ENCODE data around the gene GRIK3.
A peak's percentile ranks its signal among the peaks of the same experiment; 100 is the strongest.

Gene GRIK3

DNA sequence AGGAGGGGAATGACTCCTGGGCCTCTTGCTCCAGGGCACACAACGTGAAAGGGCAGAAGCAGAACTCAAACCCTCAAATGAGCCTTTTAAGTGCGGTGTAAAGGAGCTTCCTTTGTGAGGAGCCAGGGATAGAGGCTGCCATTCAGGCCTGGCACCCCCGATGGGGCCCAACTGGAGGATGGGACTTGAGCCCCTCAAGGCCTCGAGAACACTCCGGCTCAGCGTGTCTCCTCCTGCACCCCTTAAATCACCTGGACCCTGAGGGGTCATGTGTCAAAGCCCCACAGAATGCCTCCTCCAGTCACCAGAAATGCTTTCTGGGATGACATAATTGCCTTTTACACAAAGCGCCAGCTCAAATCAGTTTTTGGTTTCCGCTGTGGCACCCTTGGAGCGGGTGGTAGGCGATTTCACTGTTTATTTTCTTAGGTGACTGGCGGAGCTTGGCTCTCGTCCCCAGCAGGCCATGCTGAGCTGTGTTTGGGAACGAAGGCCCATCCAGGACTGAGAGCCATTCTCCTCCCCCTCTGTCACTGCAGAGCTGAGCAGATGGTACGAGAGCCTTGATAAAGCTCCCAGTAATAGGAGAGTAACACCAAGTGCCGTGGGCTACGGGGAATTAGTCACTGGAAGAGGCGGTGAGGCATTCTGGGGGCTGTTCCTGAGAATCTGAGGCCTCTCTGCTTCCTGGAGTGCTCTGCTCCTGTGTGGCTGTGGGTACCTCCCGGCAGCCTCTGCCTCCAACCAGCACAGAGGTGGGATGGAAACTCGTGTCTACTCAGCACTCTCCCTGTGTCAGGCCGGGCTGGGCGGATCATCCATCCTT is 163.0 kb downstream of the GRIK3 start:
- no peak for DNase-seq

DNA sequence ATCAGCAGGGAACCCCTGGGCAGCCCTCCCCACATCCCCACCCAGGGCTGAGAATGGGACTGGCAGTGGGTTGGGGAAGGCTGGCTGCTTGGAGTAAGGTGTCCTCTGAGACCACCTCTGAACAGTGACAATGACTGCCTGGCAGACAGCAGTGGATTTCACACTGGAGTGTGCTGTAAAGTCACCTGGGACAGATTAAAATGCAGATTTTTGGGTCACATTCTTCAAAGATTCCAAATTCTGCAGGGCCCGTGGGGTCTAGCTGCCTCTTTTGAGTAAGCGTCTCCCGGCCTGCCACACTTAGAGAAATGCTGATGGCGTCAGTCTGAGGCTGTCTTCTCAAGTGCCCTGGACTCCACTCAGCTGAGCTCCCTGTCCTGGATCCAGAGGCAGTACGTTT is 164.5 kb downstream of the GRIK3 start:
- no peak for DNase-seq

DNA sequence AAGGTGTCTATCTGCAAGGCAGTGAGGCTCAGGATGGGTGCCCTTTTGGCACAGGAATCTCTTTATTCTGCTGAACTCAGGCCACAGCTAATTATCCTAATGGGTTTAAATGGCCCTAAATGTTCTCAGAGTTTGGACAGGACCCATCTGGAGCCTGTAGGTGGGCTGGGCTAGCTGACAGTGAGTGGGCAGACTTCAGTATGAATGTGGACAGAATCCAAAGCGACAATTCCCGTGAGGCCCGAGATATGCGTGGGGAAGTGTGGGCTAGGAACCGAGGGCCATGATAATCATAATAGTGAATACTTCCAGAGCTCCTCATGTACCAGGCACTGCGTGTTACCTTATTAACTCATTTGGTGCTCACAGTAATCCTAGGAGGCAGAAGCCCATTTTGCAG is 165.3 kb downstream of the GRIK3 start:
- DNase-seq = no peak

DNA sequence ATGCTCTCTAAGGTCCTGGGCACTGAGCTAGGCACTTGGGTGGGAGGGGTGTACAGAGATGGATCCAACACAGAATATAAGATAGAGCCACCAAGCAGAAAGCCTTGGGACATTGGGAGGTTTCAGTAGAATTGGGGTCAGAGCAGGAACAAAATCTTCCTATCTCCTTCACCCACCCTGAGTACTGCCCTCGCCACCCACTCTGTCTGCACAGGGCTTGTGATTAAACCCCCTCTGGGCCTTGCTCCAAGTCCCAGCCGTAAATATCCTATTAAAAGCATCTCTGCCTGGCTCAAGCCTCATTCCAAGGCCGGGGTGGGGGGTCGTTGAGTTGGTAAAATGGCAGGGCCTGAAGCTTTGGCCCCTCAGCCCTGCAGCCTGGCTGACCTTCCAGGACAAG is 166.7 kb downstream of the GRIK3 start:
- no peak for DNase-seq

DNA sequence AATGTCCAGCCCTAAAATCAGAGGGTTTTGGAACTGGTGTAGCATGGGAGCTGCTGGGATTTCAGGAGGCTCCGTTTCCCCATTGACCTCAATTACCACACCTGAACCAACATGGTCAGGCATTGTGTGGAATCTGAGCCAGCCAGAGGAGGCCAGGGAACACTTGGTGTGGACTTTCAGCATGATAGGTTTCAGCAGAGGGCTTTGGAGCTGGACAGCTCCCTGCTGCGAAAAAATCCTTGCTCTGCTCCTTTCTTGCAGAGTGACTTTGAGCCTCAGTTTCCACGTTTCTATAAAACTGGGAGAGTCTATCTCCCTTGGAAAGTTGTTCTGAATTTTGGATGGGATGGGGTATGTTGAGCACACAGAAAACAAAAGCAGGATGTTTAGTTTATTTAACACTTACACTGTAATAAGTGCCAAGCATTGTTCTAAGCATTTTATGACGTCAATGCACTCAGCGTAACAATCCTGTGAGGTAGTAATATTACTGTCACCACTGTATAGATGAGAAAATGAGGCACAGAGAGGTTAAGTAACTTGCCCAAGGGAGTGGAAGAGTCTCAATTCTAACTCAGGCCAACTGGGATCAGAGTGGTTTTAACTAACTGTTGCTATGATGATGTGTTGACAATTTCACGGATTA is 168.0 kb downstream of the GRIK3 start:
- no peak for DNase-seq

DNA sequence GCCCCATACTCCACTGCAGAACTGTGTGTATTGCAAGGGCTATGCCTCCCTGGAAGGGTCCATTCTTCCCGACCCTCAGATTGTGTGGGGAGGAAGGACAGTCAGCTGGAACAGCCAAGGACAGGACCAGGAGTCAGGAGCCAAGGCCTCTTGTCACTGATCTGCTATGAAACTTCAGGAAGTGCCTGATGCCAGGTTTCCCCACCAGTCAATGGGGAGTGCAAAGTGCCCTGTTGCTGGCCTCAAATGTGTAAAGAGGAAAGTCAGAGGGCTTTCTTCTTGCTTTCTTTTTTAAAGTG is 168.8 kb downstream of the GRIK3 start:
- no peak for DNase-seq

DNA sequence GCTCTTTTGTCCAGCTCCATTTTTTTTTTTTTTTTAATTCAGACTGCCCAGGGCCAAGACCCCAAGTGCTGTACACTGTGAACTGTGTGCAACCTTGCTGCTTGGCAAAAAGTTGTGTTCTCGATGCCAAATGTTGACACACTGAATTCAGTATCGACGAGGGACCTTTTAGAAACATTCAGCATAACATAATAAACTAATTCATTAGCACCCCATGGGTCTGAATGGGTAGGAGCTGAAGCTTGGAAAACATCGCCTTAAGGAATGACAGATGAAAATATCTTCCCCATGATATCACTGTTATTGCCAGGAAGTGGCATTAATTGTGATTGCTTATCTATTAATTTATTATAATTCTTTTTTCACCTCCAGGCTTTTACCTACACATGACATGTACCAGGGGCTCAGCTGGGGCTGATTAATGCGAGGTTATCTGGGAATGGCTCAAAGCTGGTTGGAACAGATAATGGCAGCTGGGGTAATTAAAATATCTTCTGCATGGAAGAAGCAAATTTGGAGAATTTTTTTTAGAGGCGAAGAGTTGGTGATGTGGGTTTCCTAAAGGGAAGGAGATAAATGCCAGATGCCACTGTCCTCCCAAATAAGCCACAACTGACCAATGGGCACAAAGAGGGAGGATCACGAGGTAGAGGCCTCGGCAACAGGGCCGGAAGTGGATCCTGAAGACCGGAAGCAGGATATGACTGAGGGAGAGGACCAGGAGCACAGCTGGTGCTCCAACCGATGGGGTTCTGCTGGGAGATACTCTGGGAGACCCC is 169.3 kb downstream of the GRIK3 start:
- DNase-seq = no peak

DNA sequence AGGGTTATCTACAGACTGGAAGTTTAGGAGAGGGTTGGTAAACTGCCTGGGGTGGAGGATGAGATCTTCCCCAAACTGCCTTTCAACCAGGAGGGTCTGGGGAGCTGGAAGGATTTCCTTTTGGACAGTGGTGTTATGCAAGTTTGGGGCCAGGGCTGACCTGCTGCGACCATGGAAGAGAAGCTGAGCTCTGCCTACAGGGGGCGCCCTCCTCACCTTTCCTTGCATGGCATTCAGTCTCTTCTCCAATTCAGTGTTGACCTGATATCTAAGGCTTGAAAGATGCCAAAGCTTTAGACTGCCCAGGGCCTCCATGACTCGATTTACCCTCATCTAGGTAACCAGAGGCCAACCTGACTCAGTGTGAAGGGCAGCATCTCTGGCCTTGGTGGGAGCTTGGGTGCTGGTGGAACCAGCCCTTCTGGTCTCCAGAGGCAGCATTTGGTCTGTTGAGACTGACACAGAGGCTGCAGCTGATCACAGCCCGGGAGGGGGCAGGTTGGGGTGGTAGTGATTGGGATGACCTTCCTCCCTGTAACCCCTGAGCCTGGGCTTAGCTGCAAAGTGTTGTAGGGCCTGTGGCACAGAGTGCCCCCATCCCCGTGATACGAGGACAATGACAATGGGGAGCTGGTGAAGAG is 170.0 kb downstream of the GRIK3 start:
- DNase-seq = no peak

DNA sequence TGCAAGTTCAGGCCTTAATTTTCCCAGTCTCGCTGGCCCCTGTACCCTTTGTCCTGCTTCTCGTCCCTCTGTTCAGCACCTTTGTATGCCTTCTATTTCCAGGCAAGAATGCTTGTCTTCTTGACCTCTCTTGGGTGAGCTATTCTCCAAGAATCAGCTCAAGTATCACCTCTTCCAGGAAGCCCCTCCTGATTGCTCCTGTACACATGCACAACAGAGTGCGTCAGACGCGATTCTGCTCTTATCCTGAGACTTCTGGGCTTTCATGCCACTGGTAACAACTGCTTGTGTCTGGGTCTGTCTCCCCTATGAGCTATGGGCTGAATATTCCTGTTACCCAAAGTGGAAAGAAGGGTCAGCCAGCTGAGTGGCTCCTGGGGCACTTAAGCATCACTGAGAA is 170.8 kb downstream of the GRIK3 start:
- no peak for DNase-seq

DNA sequence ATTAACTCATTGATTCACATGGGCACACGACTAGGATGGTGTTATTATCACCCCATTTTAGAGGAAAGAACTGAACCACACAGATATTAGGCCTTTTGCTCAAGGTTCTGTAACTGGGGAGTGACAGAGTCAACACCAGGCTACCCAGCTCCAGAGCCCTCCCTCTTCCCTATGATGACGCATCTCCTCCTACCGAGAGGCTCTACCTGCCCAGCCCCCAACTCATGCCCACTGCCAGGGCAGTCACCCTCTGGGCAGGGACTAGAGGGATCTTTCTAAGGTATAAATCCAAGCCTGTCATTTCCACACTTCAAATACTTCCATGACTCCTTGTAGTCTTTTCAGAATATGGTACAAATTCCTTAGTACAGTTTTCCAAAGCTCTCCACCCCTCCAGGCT is 171.3 kb downstream of the GRIK3 start:
- no peak for DNase-seq

DNA sequence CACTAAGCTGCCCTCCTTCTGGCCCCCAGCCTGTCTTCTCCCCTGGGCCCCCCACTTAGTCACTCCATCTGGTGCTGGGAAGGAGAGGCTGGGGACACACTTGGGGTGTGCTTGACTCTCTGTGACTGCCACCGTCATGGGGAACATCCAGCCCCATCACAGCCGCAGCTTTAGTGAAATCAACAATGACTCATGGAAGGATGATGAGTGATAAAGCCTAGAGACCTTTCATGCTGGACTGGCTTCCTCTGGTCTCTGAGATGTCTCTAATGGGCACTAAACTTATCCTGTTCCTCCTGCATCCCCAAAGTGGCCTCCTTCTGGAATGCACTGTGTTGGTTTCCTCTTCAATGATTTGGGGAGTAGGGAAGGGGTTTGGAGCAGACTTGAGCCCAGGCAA is 172.9 kb downstream of the GRIK3 start:
- no peak for DNase-seq

DNA sequence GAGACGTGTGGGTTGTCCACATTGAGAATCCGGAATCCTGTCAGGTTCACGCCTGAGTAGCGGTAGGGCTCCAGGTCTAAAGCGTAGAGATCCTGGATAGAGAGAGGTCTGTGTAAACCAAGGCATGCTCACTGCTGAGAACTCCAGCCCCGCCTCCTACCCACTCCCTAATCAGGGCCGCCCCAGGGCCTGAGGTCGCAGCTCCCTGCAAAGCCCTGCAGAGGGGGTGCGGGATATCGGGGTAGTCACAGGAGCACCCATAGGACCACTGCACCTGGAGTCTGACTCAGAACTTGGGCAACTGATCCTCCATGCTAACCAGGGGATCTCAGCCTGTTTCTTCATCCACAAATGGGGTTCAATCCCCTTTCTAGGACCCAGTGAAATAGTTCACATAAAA is 174.4 kb downstream of the GRIK3 start:
- DNase-seq = no peak

DNA sequence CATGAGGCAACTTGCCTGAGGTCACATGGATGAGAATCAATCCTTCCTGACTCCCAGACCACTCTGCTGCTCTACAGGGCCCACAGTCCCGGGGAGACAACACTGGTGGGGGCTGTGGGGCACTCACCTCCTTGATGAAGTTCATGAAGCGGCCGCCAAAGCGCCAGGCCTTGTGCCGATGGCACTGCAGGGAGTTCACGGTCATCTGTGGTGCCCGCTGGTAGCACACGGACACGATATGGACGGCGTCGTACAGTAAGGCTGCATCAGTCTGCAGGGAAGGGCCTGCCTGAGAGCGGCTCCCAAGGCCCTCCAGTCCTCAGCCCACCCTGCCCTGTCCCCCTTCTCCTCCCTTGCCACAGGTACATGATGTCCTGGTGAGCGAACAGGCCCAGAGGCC is 175.3 kb downstream of the GRIK3 start:
- DNase-seq = no peak

DNA sequence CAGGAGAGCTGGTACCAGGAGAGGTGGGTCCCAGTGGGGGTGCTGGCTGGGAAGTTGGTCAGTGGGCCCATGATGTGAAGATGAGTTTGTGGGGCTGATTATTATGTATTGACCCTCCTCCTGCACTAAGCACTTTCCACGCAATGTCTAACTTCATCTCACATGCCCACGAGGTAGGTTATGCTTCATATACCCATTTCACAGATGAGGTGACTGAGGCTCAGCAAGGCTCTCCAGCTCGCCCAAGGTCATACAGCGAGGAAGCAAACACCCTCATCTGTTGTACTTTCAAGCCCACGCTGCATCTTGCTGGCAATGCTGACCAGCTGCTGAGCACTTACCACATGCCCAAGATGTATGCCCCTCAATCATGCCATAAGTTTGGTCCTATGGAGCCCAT is 175.8 kb downstream of the GRIK3 start:
- DNase-seq = no peak

DNA sequence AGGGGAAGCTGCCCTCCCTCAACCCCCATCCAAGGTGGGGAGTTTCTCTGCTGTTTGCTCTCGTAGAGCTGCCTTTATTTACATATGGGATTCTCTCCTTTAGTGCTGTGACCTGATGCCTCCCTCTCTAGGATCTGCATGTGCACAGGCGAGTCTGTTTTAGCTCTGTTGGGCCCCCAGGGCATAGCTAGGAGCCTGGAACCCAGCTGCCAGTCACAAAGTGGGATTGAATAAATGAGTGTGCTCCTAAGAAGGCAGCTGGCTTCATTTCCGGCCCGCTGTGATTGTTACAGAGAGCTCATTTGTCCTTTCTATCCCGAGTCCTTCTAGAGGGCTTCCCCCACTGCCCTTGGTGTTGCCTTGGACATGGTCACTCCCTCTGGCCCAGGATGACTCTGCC is 176.6 kb downstream of the GRIK3 start:
- DNase-seq = no peak

DNA sequence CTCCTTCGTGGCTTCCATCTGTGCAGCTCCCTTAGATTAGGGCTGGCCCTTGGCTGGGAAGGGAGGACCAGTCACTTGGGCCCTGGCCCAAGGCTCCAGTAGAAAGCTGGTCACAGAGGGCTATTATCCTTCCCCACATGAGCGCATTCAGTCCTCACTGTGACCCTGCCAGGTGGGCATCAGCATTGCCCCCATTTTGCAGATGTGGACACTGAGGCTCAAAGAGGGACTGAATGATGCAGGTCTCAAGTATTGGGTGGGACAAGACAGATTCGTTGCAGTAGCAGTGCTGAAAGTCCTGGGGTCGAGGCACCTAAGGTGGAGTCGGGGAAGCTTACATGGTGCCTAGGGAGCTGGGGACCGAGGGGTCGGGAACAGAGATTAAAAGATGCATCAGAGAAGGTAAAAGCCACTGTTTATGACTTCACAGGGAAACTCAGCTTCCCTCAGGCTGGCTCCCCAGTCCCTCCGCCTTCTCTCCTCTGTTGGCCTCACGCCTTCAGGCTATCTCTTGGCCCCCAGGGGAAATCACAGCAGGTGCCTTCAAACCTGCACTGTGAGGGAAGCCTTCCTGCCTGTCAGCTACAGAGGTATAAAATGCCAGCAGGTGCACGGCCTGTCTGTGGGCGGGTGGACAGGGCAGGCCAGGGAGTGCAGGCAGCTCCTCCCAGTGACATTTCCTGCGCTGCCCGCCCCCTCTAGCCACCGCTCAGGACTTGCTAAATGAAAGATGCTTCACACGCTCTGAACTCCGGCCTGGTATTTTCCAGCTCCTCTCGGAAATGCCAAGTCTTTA is 178.4 kb downstream of the GRIK3 start:
- no peak for DNase-seq

DNA sequence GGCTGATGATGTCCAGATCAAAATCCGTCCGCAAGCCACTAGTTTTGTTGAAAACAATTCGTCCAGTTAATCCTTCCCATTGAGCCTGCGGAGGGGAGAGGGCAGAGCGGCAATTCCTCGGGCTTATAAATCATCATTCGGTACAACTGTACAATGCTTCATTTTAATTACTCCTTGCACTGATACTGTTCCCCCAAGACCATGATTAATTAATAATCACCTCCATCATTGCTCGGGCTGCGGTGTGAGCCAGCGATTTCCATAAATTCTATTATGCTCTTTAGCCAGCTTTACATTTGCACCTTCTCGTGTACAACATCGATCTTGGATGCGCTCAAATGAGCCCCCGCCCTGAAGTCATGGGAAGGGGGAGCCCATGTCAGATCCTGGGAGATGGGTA is 180.7 kb downstream of the GRIK3 start:
- no peak for DNase-seq

DNA sequence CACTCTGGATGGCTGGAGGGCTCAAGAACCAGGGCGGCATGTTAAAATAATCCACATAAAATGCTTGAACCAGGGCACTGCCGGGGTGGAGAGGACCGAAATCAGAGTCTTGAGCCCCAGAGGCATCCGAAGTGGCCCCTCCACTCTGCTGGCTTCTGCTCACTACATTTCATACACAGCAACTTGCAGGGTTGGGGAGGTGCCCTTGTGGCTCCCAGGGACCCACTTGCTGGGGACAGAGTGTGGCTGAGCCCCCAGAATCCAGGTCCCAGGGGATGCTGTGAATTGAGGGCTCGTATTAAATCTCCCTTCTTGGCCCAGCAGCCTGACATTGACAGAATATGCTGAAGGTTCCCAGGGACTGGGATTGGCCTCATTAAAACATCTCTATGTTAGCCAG is 181.7 kb downstream of the GRIK3 start:
- no peak for DNase-seq

DNA sequence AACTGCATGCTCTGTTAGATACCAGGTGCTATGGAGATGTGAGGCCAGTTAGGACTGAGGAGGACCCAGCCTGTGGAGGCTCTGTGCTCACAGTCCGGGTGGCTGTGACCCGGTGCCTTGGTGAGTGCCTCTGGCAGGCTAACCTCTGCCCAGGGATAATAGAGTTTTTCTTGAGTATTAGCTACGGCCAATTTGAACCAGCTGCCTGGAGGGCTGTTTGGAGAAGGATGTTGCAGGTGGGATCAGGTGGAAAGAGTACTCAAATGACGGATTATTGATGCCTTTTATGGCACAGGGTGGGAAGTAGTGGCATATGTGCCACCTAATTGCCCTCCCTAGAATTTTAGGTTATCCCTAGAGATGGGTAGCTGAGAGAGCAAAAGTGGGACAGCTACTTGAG is 182.7 kb downstream of the GRIK3 start:
- DNase-seq = peak; percentile 99

DNA sequence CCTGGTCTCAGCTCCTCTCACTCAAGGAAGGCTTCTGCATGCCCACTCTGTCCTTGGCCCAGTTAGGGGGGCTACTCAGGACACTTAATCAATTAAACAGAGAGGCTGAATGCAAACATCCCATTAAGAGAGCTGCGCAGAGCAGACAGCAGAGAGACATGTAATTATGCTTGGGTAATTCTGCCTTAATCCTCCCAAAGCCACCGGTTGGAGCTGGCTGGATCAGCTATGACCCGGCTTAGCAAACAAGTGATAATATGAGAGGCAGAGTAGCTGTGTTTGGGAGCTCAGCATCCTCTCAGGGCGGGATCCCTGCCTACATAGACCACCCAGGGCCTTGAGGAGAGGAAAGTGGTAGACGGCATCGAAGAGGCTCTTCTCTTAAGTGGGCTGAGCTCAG is 183.2 kb downstream of the GRIK3 start:
- DNase-seq = no peak

DNA sequence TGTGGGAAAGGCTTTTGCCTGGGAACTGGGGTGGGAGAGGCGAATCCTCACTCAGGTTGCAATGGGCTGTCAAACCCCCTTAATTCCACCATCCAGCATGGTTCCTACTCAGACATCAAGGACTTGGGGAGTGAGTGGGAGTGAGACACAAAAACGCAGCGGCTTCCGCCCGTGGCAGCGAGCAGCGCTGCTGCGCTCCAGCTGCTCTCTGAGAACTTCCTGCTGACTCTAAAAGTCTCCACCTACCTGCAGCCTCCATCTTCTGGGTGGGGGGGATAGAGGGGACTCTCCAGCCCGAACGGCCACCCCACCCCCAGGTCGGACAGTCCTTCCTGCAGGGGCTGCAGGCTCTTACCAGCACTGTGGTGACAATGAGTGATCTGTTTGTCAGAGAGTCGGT is 184.4 kb downstream of the GRIK3 start:
- DNase-seq = no peak

DNA sequence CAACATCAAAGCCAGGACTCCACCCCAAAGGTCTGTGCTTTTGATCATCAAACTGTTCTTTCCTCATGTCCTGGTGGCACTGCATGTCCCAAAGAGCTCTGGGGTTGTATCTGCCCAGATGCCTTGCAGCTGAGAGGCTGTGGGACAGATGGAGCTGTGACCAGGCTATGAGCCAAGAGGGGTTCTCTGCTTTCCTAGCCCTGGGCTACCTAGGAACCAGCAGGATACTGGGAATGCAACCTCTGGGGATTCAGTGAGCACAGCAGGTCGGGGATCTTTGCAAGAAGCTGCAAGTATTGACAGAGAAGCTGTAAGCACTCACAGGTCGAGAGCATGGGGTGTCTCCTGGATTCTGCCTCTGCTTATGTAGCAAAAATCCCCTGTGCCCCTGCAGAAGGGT is 186.6 kb downstream of the GRIK3 start:
- DNase-seq = no peak

DNA sequence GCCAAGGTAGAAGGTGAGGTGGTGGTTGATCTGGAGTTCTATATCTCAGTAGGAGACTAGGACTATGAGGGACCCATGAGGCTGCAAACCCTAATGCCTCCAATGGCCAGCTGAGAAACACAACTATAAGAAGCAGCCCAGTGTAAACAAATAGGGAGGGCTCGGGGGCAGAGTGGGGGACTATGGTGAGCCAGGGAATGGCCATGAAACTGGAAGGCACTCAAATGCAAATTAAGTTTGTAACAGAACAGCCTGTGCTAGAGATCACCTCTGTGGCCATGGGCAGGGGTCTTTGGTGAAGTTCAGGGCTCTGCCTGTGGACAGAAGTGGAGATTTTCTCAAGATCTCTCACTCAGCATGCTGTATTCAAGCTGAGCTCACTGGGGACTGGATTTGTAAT is 187.1 kb downstream of the GRIK3 start:
- DNase-seq = no peak

All from DMS79 treated with DMSO at 0.1 percent for 48 hours (cell line).